GM21360 (cell line): ENCODE measurements around the gene ABCB6.

Experiments used
- ATAC-seq: cut with Tn5 transposase; IDR thresholded peaks from one replicate; pipeline ENCODE4 v1.9.1; 2021; ENCODE audit warnings: mild to moderate bottlenecking, moderate library complexity; ENCODE audit not compliant: unreplicated experiment

Gene ABCB6

GRCh38 chr2:219171231-219171651 is 47.5 kb downstream of the ABCB6 start:
- no peak for ATAC-seq

DNA sequence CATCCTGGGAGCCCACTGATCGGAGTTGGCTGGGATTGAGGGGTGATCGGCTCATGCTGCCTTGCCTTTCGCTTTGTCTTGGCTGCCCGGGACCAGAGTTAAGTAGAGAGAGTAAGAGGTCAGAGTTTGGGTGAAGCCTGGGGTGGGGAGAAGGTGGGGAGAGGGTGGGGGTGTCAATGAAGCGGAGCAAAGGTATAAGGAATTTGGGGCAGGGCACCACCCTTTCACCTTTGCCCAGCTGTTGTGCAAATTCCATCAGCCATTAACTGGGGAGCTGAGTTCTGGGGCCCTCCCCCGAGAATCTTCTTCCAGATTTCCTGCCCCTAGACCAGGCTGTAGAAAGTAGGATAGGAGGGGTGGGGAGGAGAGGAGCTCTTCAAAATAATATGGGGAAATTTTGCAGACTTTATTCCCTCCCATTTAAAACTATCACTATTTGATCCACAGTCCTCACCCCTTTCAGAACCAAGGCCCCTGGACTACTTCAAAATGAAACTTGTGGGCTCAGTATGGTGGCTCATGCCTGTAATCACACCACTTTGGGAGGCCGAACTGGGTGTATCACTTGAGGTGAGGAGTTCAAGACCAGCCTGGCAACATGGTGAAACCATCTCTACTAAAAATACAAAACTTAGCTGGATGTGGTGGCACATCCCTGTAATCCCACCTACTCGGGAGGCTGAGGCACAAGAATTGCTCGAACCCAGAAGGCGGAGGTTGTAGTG is 48.7 kb downstream of the ABCB6 start, which contains the start of gene SLC23A3:
Gene SLC23A3, minus strand, starts transcription at position 100 of the 725 bp plus-strand sequence. Its CDS starts 45 bp downstream, at position 55.
- ATAC-seq, result no peak

DNA sequence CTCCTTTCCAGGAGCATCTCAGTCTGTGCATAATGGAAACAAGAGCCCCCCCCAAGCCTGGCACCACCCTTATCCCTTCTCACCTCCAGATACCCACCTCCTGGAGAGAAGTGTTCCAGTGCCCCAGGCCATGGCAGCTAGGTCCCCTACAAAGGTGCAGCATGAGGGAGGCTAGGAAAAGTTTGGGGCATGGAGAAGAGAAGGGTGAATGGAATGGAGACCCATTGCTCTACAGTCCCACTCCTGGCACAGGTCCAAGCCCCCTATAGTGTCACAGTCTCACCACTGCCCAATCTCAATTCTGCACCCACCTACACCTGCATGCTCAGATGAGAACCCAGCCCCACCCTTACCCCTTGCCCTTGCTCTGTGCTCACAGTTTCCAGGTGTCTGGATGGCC is 49.8 kb downstream of the ABCB6 start:
- no peak for ATAC-seq

- no peak for ATAC-seq
Observed at GRCh38 chr2:219168526-219168925, 50.2 kb downstream of the ABCB6 start.

- ATAC-seq, result no peak
Observed at GRCh38 chr2:219167997-219168396, 50.8 kb downstream of the ABCB6 start.

DNA sequence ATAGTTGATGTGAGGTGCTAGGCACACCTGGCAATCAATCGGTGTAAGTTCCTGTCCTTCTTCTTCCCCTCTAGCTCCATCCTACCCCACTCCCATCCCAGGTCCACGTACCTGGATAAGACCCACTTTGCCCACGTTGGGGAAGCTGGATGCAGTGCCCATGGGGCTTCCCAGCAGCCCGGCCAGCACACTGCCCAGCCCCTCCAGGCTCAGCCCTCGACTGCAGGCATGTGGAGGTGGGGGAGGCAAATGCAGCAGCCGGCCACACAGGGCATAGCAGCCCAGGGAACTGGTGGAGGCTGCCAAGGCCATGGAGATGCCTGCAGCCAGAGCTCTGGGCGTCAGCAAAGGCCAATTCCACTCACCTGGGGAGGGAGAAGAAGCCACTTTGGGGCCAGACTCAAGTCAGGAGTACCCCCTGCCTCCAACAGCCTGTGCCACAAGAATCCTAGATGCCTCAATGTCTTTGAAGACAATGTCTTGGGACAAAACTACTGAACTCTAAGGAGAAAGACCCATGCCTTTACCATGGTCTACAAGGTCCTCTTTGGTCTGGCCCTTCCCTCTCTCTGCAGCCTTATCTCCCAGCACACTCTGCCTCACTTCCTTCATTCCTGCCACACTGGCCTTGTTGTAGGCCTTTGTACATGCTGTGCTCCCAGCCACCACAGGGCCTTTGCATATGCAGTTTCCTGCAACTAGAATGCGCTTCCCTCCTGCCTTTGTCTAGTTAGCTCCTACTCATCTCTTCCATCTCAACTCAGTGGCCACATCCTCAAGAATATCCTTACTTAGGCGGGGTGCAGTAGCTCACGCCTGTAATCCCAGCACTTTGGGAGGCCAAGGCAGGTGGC is 53.5 kb downstream of the ABCB6 start:
- no peak for ATAC-seq

- ATAC-seq, result no peak
Observed at GRCh38 chr2:219163156-219163555, 55.6 kb downstream of the ABCB6 start.

DNA sequence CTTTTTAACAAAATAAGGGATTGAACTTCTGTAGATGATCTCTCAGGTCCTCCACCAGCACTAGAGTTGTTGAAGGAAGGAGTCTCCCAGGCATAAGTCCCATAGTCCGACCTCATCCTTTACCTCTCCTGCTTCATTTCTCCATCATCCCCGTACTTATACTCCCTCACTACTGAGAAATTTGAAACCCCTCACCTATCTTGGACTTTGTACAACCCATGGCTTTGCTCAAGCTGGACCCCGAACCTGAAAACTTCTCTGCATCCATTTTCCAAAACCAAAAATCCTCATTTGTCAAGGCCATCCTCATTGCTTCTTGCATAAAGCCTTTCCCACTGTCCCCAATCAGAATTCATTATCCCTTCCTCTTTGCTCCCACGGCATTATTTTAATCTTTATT is 57.7 kb downstream of the ABCB6 start:
- ATAC-seq, result no peak

GRCh38 chr2:219160186-219161017 is 58.4 kb downstream of the ABCB6 start, which contains the start of gene NHEJ1:
NHEJ1 (minus strand) TSS chr2:219160815; CDS start chr2:219158362, 2,453 bp downstream.
- peak; percentile 83 for ATAC-seq
